GM04503 (cell line): Measurements from ENCODE around the gene GDNF.

Experiments used
- DNase-seq: peaks from one replicate; pipeline ENCODE4 v3.0.0-alpha.2; 2012; ENCODE audit warnings: low read depth

Gene GDNF

DNA sequence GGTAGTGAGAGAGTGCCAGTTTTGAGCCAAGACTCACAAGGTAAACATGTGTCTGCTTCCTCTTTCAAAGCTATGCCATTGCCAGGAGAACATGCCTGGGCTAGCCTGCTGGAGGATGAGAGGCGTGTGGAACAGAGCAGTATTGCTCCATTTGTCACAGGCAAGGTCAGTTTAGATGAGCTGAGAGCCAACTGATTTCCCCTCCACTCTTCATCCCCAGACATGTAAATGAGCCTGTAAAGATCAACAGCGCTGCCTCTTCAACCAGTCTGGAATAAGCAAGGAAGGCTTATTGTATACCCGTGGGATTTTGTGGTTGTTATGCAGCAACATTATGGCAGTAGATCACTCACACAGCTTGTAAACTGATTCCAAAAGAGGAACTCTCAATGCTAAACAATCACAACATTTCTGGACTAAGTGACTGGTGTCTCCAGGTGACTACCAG lies 8.2 kb upstream of the GDNF start:
- DNase-seq = no peak

DNA sequence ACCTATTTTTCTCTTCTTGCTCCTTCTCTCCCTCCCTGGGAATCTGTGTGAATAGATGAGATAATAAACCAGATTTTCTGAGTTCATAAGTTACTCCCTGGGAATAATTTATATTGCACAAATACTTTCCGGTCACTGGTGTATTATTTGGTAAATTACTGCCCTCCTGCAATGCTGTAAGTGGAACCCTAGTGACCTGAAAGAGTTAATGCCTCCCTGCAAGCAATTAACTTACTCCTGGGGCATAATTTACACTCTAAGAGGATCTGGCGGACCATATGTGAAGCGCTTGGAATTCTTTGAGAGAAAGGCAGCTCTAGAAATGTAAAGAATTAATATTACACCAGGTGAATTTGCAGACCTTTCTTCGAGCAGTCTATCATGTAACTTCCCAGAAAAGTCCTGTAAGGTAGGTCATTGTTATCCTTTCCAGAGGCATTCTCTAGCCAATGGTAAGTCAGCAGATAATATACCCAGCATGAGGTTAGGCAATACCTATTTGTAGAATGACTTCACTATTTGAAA lies 7.0 kb upstream of the GDNF start:
- no peak for DNase-seq

DNA sequence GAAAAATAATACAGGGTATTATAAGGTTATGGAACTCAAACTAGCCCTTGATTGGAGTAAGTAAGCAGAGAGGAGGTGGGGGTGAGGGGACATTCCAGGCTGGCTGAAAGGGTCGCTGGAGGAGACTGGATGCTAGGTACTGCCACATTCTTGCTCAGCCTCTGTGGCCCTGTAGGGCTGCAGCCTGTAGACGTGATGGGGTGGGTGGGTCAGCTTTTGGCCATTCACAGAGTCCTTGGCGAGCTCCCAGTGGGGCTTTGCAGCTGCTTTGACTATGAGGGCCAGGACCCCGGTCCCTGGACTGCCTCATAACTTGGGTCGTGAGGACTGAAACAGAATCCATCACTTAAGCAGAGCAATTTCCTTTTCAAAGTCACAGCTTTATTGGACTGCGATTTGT lies 4.2 kb upstream of the GDNF start:
- no peak for DNase-seq

DNA sequence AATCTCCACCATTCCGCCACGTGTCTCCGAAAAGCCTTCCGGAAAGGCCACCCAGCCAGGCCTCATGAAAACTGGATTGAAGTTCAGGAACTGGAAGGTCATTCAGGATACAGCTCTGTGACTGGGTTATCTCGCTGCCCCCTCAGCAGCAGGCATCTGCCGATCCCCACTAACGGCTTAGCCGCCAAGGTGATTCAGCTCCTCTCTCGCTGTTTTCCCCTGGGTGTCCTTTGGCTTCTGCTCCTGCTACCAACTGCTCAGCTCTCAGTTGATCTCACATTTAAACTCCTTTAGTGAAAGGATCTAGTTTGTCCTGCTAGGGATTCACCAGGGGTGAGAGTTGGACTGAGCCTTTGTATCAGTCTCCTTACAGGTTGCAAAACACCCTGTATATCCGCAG lies 2.2 kb upstream of the GDNF start:
- DNase-seq = no peak

DNA sequence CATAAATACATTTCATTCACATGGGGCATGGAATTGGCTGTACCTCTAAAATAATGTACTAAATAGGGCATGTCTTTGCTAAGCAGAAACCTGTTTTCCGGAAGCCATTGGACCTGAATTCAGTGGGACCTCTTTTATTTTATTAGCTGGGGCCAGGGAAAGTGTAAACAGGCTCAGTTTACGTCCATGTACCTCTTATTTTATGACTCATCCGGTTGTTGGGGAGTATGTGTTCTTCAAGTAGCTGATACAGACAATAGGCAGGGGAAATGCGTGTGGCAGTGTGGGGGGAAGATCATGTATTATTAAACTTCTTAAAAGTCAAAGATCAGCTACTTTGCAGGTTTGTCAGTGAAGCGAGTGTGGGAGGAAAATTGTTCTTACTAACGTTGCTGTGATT lies 1.4 kb upstream of the GDNF start:
- no peak for DNase-seq

DNA sequence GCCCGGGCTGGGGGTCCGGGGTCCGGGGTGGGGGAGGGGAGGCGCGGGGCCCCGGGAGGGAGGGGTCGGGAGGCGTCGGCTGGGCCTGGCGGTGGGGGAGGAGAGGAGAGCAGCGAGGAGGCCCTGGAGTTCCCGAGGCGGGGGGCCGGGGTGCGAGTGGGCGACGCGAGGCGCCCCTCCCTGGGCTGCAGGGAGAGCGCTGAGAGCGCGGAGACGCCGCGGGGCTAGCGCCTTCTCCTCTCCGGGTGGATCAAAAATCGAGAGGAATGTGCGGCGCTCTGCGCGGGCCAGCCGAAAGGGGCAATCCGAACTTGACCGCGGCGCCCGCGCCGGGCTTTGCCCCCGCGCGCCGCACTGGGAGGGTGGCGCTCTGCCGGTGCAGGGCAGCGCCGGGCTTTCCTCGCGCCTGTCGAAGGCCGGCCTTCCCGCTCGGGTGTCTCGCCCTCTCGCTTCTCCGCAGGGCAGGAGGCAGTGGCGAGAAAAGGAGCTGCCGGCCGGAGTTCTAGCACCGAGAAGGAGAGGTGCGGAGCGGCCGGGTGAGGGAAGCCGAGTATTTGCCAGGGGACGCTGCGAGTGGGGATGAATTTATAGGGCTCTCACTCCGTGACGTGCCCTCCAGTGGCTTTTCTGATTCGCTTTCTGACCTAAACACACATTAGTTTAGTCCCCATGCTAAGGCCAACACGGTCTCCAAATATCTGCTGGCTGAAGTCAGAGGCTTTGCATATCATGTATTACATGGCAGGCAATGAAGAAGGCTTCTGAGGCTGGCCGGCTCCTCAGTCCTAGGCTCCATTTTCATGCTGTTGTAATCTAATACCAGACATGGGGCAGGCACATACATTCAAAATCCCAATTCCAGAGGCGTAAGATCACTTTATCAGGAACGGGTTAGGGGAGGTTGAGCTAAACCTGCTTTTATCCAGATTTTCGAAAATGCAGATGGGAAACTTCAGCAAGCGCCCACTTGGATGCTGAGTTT lies 503 bp upstream of the GDNF start:
- no peak for DNase-seq

DNA sequence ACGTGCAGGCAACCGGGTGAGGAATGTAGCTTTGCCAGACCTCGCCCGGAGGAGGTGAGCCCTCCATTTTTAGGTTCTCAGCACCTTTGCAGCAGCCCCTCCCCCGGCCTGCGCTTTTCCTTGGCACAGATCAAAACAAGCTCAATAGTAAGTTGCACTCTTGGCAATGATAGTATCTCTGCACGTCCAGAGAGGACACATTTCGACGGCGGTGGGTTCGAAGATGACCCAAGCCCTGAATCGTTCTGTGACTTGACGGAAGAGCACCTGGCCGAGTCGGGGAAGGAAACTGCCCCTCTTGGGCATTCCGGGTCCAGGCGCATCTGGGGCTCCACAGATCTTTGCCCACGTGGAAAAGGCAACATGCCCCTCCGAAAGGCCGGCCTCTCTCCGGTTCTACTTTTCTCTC lies 904 bp downstream of the GDNF start:
- DNase-seq = no peak

DNA sequence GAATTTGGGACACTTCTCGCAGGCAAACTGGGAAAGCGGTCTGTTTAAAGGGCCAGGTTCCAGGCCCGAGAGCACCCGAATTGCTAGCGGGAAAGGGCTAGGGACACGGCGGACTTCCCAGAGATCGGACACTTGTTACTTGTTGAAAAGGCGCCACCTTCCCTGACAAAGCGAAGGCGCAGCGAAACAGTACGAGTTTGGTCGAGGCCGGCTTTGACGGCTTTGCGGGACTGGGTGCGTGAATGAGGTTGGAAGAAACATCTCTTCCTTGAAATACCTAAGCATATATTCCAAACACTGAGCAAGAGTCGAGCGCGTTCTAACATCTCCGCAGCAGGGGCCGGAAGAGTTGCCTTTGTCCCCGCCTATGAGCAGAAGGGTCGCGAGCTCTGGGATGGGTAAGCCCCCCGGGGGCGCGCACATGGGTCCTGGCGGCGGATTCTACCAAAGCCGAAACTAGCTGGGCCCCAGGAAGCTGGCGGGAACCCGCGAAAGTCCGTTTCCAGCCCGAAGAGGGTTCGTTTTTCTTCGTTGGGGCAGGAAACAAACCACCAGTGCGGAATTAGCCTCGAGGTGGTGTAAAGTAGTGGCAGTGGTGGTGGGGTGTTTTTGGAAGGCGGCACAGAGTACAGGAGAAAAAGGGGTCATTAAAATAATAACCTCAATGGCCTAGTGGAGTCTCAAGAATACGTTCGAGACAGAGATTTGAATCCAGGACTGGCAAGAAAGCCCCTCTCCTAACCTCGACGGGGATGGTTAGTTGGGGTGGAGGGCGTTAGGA lies 1.5 kb downstream of the GDNF start:
- DNase-seq = no peak

DNA sequence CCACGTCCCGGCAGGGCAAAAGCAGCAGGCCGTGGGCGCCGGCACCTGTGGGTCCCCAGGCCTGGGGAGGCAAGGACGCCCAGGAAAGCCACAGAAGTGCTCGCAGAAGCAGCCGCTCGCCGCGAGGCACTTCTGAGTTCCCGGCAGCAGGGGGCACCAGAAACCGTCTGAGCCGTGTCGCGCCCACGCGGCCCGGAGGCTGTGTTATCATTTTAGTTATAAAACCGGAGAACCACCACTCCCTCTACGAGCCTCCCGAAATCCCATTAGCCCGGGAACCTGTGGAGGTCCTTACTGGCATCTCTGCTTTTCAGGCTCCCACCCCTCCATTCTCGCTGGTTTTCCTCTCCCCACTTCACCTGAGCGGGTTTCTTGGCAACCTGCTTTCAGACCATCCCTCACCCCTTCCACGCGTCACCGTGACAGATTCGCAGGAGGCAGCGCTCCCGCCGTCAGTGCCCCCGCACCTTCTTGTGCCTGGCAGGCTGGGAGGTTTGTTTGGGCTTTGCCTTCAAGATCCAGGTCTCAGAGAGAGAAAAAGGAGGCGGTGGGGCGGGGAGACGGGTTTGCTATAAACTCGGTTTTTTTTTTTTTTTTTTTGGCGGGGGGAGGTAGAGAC lies 2.3 kb downstream of the GDNF start:
- no peak for DNase-seq

DNA sequence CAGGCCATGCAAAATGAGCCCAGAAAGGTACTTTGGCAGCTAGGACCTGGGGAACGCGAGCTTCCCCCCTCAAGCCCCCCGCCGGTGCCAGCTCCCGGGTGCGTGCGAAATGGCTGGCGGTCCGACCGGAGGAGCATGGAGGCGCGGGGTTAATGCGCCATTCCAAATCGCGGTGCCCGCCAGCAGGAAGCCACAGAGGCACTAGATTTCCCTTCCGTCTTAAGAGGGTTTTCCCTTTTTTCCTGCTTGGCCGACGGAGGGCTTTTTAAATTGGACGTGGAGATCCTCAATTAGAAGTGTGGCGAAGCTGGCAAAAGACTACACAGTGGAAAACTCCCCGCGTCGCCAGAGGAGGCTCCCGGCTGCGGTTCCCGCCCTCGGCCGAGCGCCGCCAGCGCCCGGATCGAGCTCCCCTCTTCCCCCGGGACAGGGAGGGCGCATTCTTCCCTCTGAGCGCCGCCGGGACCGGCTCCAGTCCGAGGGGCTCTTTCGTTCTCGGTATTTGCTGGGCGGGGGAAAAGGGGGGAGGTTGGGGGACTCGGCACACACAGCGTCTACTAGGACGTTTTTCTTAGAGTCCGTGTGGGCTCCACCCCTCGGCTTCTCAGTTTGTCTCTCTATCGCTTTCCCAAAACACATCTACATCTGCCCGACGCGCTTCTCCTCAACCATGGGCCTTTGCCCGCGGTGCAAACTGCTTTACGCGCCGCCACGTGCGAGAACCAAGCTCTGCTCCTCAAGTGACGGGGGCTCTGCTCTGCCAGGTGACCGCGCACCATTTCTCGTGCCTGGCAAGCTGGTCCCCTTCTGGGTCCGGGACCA lies 3.0 kb downstream of the GDNF start:
- DNase-seq = no peak

DNA sequence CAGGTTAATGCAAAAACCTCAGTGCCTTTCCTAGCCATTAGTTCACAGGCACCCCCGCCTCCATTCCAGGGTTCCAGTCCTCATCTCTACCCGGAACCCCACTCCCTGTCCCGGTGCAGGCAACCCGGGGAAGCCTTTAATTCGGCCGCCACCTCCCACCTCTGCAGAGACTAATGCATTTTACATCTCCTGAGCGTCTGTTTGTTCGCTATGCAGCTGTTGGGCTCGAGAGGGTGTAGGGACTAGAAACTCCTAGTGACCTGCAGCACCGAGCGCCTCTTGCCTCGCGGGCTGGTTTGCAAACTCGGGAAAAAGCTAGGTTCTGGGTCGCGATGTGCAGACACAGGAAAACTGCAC lies 3.6 kb downstream of the GDNF start:
- no peak for DNase-seq

DNA sequence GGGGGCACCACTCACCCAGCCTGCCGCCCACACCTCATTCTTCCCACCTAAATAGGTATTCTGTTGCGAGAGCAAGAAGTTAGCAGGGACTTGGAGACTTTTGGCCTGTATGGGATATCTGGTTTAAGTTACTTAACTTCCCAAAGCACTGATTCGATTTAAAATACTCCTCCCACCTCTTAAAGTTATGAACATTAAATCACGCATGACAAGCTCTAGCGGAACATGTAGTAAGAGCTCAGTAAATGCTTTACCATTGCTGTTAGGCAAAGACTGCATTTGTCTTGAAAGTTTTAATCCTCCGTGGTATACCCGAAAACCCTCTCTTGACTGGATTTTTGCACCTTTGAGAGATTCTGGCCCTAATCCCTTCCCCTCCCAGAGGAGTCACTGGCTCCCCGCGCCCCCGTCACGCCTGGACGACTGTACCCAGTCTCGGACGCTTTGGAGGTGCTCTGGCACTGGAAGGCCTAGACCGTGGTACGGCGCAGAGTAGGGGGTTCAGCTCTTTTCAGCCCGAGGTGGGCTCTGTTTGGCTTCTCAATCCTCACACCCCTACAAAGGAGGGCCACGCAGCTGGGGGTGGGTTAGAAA lies 4.4 kb downstream of the GDNF start:
- DNase-seq = no peak

DNA sequence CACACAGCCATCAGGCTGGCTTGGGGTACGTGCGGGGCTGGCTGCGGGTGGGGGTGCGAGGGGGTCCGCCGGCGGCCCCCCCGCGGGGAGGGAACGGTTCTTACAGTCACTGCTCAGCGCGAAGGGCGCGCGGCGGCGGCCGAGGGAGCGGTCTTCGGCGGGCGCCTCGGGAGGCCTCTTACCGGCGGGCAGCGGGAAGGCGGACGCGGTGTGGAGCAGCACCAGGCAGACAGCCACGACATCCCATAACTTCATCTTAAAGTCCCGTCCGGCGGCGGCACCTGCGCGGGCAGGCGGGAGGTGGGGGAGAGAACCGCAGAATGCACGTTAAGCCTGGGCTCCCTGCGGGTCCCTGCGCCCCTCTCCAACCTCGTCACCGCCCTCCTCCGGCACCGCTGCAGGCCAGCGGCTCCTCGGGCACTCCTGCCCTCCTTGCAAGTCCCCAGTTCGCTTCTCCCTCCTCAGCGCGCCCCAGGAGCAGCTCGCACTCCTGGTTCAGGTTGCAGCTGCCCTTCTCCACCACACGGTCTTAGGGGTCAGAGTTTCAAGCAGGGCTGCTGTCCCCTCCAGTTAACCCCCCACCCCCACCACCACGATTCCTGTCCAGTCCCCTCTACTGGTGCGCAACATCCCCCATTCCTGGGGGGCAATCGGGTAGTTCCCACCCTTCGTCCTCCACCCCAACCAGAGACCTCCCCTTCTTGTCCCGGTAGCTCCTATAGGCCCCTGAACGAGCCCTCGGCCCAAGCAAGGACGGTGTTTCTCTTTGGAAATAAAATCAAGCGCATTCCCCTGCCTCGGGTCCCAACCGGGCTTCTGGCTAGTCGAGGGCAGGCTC lies 5.1 kb downstream of the GDNF start:
- no peak for DNase-seq

DNA sequence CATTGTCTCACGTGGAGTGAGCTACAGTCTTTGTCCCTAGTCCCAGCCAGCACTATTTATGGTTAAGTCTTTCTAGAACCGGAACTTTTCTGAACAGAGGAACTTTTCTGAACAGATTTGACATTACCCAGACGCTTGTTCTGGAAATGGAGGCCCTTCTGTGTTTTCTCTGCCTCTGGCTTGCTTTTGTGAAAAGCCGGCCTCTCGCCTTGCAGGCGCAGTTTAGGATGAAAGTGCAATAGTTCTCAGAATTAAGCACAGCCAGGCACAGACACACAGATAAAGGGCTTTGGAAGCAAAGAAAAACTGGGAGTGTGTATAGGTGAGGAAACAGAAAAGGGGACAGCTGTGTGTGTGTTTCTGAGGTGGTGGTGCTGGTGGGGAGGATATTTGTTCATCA lies 5.9 kb downstream of the GDNF start:
- DNase-seq = no peak

DNA sequence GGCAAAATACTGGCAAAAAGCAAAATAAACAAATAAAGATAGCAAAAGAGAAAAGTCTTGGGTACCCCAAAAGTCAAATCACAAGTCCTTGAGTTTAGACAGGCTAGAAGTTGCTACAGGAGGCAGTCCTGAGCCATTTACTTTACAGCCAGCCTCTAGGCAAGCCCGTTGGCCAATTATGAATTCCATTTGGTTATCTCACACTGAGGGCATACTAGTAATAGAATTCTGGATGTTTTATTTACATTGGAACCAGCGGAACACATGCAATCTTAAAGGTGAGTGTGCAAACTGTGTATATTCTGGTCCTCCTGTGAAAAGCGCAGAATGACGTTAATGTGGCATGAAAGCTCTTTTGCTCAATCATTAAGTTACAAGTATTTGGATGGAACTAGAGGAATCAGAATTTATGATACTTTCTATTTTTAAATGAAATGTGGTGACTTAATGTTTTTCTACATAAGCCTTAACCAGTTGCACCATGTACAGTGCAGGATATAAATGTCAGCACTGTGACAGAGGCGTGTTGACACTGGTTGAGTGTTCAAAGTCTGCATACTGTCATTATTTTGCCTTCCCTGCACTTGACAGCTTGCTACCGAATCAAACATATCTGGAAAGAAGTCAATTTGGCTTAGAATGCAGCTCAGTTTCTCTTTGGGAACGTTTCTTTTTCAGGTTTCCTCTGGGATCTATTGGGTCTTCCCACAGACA lies 7.9 kb downstream of the GDNF start:
- no peak for DNase-seq

DNA sequence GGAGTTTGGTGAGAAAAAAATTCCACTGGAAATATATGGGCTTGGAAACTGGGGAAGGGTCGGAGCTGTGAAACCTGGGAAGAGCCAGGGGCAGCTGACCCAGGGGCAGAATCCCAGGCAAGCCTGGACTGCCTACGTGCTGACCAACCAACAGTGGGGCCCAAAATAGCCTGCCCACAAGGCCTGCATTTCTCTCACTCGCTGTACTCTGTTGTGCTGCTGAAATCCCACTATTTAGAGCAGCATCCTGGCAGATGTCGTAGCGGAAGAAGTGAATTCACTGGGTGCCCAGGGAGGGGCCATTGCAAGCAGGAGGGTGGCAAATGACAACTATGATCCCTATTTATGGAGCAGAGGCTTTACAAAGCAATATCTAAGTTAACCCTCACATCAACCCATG lies 9.5 kb downstream of the GDNF start:
- no peak for DNase-seq

DNA sequence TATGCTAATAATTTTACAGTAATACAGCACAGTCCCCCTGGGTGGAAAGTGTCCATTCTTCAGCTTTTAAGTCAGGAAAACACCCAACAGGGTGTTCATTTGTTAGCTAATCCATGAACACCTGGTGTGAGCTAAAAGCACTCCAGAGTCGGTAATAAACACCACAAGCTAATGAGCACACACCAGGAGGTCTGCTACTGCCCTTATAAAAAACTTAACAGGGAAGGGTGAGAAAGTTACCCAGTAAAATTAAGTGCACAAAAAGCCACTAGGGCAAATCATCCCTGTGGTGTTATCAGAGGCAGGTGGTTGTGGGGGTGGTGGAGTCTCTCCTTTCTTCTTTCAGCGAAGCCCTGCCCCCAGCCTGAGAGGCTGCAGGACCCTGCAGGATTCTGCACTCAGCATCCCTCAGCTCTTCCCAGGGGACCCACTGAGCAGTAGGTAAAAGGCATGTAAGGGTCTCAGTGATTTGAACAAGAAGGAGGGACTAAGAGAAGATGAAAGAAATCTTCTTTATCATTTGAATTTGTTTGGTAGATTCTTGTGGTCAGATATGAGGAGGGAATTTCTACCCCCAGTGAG lies 14.4 kb downstream of the GDNF start:
- no peak for DNase-seq

DNA sequence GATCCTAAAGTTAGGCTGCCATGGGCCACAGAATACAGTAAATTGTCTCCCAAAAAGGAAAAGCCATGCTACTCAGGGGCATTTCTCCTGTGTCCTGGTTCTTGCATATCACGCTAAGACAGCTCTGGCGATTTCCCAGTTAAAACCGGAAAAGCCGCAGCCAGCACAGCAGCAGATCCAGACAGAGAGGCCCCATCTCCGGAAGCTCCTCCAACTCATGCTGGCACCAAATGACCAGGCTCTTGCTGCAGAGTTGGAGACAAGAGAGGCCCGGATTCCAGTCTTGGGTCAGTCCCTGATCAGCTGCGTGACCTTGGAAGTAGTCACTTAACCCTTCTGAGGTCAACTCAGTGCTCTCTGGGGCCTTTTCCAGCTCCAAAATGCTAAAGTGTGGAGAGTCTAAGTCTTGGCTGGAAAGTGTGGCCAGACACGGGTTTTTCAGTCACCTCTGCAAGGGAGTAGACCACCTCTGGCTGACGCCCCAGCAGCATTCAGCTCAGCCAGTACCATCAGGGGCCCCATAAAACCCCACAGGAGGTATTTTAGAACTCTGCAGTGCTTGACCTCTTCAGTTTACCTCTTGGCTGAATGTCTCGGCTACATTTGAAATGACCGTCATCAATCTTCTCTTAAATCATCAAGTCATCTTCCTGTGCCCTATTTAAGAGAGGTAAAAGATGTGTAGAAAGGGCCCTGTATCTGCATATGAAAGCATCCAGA lies 16.2 kb downstream of the GDNF start:
- no peak for DNase-seq

DNA sequence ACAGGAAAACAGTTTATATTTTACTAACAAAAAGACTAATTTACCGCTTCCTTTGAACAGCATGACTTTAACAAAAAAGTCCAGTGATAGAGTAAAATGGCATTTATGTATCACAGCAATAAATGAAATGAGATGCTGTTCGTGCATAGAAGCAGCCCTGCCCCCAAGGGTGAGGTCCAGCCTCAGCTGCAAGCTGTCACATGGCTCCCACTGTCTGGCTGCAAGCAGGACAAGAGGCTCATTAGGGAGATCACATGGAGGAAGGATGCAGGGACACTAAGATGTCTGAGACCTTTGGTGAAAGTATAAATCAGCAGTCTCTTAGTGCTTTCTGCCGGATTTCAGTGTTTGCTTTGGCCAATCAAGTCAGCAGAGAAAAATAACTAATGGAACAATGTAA lies 23.0 kb downstream of the GDNF start:
- DNase-seq = no peak
